GM18519 (cell line): ENCODE measurements around the gene EIF2S3.

ENCODE experiments used
- ATAC-seq: cut with Tn5 transposase; IDR thresholded peaks from one replicate; pipeline ENCODE4 v1.9.1; 2021; ENCODE audit warnings: mild to moderate bottlenecking, moderate library complexity; ENCODE audit not compliant: unreplicated experiment, low FRiP score

EIF2S3 gene

GRCh38 chrX:24124244-24124799 is 69.6 kb downstream of the EIF2S3 start:
- ATAC-seq: no peak

- no peak for ATAC-seq
Observed at GRCh38 chrX:24125028-24125612, 70.4 kb downstream of the EIF2S3 start.
